HepG2 (cell line): Measurements from ENCODE around the gene CASS4. TPM values are rescaled to one million over a fixed set of nuclear protein-coding genes. Genes with fewer than 3 reads are reported as not detected.

Experiments
- KDM6A ChIP-seq: IDR thresholded peaks from 2 replicates; pipeline ENCODE4 v1.6.1; 2016; ENCODE audit warnings: low read depth
- MTA3 ChIP-seq: sonication (generic); formaldehyde crosslinking; IDR thresholded peaks from 2 replicates; pipeline ENCODE4 v1.4.0; 2020; ENCODE audit warnings: missing genetic modification reagents
- NONO ChIP-seq, 2 experiments: fragments of 450-650 bp in 1 of 2; sonication (generic) in 1 of 2; formaldehyde crosslinking in 1 of 2; IDR thresholded peaks in 1 of 2; conservative IDR thresholded peaks in 1 of 2; 2 replicates each; pipeline versions ENCODE4 v1.6.1 to v1.8.0; 2017 to 2022; ENCODE audit warnings: mild to moderate bottlenecking in 1 of 2, missing genetic modification reagents in 1 of 2, moderate library complexity in 1 of 2
- PHF20 ChIP-seq: sonication (generic); formaldehyde crosslinking; IDR thresholded peaks from 2 replicates; pipeline ENCODE4 v1.5.0; 2020; ENCODE audit warnings: mild to moderate bottlenecking, missing genetic modification reagents
- PPARG ChIP-seq: conservative IDR thresholded peaks from 2 replicates; pipeline ENCODE4 v1.6.1; 2016; ENCODE audit warnings: missing biosample characterization, missing genetic modification reagents
- REL ChIP-seq: sonication (generic); formaldehyde crosslinking; conservative IDR thresholded peaks from 2 replicates; pipeline ENCODE4 v1.8.0; 2022; ENCODE audit warnings: mild to moderate bottlenecking, missing genetic modification reagents, moderate library complexity
- SMARCE1 ChIP-seq: fragments of 450-650 bp; IDR thresholded peaks from 2 replicates; pipeline ENCODE4 v1.6.1; 2017; ENCODE audit warnings: borderline replicate concordance
- TBX3 ChIP-seq: fragments of 450-650 bp; IDR thresholded peaks from 2 replicates; pipeline ENCODE4 v1.6.1; 2017; ENCODE audit warnings: antibody characterized with exemption, mild to moderate bottlenecking, inconsistent platforms, borderline replicate concordance
- TGIF2 ChIP-seq: IDR thresholded peaks from 2 replicates; pipeline ENCODE4 v1.6.1; 2016; ENCODE audit warnings: control low read depth, missing compliant biosample characterization
- TP53 ChIP-seq: sonication (generic); formaldehyde crosslinking; conservative IDR thresholded peaks from 2 replicates; pipeline ENCODE4 v1.4.0; 2020; ENCODE audit warnings: missing genetic modification reagents
- ZNF569 ChIP-seq: sonication (generic); formaldehyde crosslinking; IDR thresholded peaks from 2 replicates; pipeline ENCODE4 v1.5.0; 2020; ENCODE audit warnings: mild to moderate bottlenecking, missing genetic modification reagents, moderate library complexity, borderline replicate concordance
- ZNF772 ChIP-seq: sonication (generic); formaldehyde crosslinking; IDR thresholded peaks from 2 replicates; pipeline ENCODE4 v1.5.0; 2020; ENCODE audit warnings: mild to moderate bottlenecking, missing genetic modification reagents
- ZNF883 ChIP-seq: sonication (generic); formaldehyde crosslinking; IDR thresholded peaks from 2 replicates; pipeline ENCODE4 v1.5.1; 2020; ENCODE audit warnings: mild to moderate bottlenecking, missing genetic modification reagents; ENCODE audit errors: not compliant biosample characterization
- polyA plus RNA-seq, 8 experiments: library from polyadenylated mRNA; depleted of rRNA in 3 of 8; stranded (reverse) in 7 of 8; unstranded in 1 of 8; fragments of >200 nt; fragmentation: Illumina TruSeq in 4 of 8; extraction: Trizol in 4 of 8; gene quantifications; 2 replicates each; pipeline versions ENCODE4 v1.2.1 to v1.2.3, GENCODE V29; 2011 to 2016; ENCODE audit warnings: low read depth in 4 of 8, missing spikeins in 1 of 8, mixed read lengths in 1 of 8; ENCODE audit not compliant: insufficient read depth in 1 of 8
- total RNA-seq, 5 experiments: library from RNA; depleted of rRNA; stranded (reverse); fragments of >200 nt; fragmentation: Illumina TruSeq; extraction: Trizol; gene quantifications; 2 replicates each; pipeline ENCODE4 v1.2.3, GENCODE V29; 2016; ENCODE audit warnings: low read depth in 1 of 5
- TF ChIP-seq, protein P1 (sequence below): sonication (generic); formaldehyde crosslinking; IDR thresholded peaks from 2 replicates; pipeline ENCODE4 v1.5.0; 2020; ENCODE audit warnings: mild to moderate bottlenecking, missing genetic modification reagents, borderline replicate concordance
- TF ChIP-seq, protein P2 (sequence below): sonication (generic); formaldehyde crosslinking; IDR thresholded peaks from 2 replicates; pipeline ENCODE4 v1.4.0; 2020; ENCODE audit warnings: mild to moderate bottlenecking, missing genetic modification reagents
- TF ChIP-seq, protein P3 (sequence below): IDR thresholded peaks from 2 replicates; pipeline ENCODE4 v1.6.1; 2018; ENCODE audit warnings: missing genetic modification reagents

CASS4 gene
- total and polyA plus RNA-seq, 2 of the 13 experiments (the other 11 are each of a cell fraction or from before 2014, with no cell fraction given), result 0.17 to 0.49 TPM

DNA sequence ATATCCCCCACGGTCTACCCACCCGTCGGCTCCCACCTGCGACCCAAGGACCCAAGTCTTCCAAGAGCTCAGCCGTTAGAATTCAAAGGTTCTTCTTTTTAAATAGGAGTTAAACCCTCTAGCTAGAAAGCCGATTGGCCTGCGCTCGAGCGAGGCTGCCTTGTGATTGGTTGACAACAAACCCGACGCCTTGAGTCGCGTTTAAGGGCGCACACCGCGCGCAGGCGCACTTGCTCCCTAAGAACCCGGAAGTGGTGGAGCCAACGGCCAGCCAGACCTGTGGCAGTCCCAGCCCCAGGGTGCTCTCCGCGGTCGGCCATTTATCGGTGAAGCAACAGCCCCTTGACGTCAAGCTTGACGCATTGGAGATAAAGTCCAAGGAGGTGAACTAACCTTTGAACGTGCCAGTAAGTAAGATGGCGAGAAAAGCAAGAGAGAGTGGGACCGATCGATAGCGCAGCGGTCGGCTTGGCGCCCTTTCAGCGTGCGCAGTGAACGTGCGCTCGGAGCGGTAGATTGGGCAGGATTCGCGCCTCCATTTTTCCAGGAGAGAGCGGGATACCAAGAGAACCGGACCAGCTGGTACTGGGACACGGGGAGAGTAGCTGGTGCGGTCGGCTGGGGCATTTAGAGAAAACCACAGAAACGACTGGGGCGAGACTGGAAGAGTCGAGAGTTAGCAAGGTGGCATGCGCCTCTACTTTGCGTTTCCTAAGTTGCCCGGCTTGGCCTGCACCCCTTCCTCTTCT is 19.8 kb upstream of the CASS4 start, which contains the start of the genes AURKA and CSTF1 (continued):
- TF ChIP-seq, protein P1, sequence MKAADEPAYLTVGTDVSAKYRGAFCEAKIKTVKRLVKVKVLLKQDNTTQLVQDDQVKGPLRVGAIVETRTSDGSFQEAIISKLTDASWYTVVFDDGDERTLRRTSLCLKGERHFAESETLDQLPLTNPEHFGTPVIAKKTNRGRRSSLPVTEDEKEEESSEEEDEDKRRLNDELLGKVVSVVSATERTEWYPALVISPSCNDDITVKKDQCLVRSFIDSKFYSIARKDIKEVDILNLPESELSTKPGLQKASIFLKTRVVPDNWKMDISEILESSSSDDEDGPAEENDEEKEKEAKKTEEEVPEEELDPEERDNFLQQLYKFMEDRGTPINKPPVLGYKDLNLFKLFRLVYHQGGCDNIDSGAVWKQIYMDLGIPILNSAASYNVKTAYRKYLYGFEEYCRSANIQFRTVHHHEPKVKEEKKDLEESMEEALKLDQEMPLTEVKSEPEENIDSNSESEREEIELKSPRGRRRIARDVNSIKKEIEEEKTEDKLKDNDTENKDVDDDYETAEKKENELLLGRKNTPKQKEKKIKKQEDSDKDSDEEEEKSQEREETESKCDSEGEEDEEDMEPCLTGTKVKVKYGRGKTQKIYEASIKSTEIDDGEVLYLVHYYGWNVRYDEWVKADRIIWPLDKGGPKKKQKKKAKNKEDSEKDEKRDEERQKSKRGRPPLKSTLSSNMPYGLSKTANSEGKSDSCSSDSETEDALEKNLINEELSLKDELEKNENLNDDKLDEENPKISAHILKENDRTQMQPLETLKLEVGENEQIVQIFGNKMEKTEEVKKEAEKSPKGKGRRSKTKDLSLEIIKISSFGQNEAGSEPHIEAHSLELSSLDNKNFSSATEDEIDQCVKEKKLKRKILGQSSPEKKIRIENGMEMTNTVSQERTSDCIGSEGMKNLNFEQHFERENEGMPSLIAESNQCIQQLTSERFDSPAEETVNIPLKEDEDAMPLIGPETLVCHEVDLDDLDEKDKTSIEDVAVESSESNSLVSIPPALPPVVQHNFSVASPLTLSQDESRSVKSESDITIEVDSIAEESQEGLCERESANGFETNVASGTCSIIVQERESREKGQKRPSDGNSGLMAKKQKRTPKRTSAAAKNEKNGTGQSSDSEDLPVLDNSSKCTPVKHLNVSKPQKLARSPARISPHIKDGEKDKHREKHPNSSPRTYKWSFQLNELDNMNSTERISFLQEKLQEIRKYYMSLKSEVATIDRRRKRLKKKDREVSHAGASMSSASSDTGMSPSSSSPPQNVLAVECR, result peak; percentile 99
- peak; percentile 97 for TF ChIP-seq REL (CRISPR knock-in tag)
- peak; percentile 95 for TF ChIP-seq ZNF883 (CRISPR knock-in tag)
- peak; percentile 42; the same call in 1 of the 2 replicates for TF ChIP-seq ZNF569 (CRISPR knock-in tag)
- TF ChIP-seq MTA3, result no peak
- peak; percentile 93 for TF ChIP-seq PPARG (CRISPR knock-in tag)
- peak; percentile 99 for TF ChIP-seq PHF20
- peak; percentile 92 for TF ChIP-seq TBX3
- TF ChIP-seq, protein P2, sequence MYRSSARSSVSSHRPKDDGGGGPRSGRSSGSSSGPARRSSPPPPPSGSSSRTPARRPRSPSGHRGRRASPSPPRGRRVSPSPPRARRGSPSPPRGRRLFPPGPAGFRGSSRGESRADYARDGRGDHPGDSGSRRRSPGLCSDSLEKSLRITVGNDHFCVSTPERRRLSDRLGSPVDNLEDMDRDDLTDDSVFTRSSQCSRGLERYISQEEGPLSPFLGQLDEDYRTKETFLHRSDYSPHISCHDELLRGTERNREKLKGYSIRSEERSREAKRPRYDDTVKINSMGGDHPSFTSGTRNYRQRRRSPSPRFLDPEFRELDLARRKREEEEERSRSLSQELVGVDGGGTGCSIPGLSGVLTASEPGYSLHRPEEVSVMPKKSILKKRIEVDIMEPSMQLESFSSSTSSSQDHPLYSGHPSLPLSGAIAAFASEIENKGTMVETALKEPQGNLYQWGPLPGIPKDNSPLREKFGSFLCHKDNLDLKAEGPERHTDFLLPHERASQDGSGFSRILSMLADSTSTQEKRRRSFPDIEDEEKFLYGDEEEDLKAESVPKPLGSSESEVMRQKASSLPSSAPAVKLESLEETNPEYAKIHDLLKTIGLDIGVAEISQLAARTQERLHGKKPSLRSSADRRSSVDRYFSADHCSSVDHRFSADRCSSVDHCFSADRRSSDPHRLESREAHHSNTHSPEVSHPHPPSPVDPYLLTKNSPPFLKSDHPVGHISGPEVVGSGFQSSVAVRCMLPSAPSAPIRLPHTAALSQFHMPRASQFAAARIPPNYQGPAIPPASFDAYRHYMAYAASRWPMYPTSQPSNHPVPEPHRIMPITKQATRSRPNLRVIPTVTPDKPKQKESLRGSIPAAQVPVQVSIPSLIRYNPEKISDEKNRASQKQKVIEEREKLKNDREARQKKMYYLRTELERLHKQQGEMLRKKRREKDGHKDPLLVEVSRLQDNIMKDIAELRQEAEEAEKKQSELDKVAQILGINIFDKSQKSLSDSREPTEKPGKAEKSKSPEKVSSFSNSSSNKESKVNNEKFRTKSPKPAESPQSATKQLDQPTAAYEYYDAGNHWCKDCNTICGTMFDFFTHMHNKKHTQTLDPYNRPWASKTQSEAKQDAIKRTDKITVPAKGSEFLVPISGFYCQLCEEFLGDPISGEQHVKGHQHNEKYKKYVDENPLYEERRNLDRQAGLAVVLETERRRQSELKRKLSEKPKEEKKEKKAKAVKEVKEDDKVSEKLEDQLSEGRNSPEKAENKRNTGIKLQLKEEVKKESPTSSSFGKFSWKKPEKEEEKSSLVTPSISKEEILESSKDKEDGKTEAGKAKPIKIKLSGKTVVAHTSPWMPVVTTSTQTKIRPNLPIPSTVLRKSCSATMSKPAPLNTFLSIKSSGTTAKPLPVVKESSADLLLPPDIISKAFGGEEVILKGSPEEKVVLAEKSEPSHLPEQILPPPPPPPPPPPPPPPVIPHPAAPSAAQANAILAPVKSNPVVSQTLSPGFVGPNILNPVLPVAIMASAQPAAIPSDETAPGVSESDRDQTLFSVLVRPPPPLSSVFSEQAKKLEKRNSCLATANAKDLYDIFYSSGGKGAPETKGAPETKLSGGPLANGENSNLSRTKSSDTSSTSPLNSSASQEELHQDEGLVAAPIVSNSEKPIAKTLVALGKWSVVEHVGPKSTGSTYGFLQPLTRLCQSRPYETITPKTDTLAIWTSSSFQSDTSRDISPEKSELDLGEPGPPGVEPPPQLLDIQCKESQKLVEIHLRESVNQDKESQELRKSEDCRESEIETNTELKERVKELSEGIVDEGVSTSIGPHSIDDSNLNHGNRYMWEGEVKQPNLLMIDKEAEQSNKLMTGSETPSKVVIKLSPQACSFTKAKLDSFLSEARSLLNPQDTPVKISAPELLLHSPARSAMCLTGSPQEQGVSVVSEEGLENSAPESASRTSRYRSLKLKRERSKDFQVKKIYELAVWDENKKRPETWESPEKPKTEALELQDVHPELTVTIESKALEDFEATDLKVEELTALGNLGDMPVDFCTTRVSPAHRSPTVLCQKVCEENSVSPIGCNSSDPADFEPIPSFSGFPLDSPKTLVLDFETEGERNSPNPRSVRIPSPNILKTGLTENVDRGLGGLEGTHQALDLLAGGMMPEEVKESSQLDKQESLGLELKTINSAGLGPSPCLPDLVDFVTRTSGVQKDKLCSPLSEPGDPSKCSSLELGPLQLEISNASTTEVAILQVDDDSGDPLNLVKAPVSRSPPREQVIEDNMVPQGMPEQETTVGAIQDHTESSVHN (CRISPR knock-in tag), result 0 out of 2 replicates have a peak, but pooled peaks have one; percentile 31
- TF ChIP-seq SMARCE1, result no peak
- TF ChIP-seq, protein P3, sequence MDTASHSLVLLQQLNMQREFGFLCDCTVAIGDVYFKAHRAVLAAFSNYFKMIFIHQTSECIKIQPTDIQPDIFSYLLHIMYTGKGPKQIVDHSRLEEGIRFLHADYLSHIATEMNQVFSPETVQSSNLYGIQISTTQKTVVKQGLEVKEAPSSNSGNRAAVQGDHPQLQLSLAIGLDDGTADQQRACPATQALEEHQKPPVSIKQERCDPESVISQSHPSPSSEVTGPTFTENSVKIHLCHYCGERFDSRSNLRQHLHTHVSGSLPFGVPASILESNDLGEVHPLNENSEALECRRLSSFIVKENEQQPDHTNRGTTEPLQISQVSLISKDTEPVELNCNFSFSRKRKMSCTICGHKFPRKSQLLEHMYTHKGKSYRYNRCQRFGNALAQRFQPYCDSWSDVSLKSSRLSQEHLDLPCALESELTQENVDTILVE (CRISPR knock-in tag), result peak; percentile 99
- peak; percentile 95 for TF ChIP-seq TP53 (CRISPR knock-in tag)
- TF ChIP-seq ZNF772 (CRISPR knock-in tag), result peak; percentile 95
- no peak for TF ChIP-seq NONO (IDR thresholded peaks at IDR 0.05)
- peak; percentile 100 for TF ChIP-seq NONO (CRISPR knock-in tag; conservative IDR thresholded peaks at IDR 0.05)
- TF ChIP-seq TGIF2, result peak; percentile 96
- peak; percentile 72 for TF ChIP-seq KDM6A (CRISPR knock-in tag)
